ENCODE measurements around the gene SYNDIG1. TPM values are rescaled to one million over a fixed set of nuclear protein-coding genes. Genes with fewer than 3 reads are reported as not detected.

SYNDIG1 gene
- total and polyA plus RNA-seq, 2 of the 4 experiments (the other 2 are of a cell fraction) = not detected

GRCh38 chr20:24419786-24420185 is 49.6 kb upstream of the SYNDIG1 start:
- H4K8ac ChIP-seq (ENCODE audit: low read depth in 2 of 2, low read length in 2 of 2) = no peak overlapping the region
- H3K36me3 ChIP-seq (ENCODE audit: control insufficient read depth, insufficient read depth, low read length) = no peaks in the 10 kb centered on the region
- dilution Hi-C loops (cut with HindIII; ENCODE audit: low sequenced_read_pairs, unreplicated experiment) = no loop called here
- no peak overlapping the region for H2AK9ac ChIP-seq (replicated peaks; ENCODE audit: low read depth, low read length, poor library complexity)
- no peak overlapping the region for H2BK5ac ChIP-seq (ENCODE audit: low read depth, low read length, poor library complexity, severe bottlenecking)
- H3K27ac ChIP-seq (ENCODE audit: insufficient read depth, low read length) = no peak overlapping the region
- no peak overlapping the region for H4K5ac ChIP-seq (ENCODE audit: low read depth, low read length)
- no peak overlapping the region for H3K14ac ChIP-seq (replicated peaks; ENCODE audit: low read depth, low read length)
- TF ChIP-seq CTCF (conservative IDR thresholded peaks at IDR 0.05; ENCODE audit: low read depth, low read length) (no peak), MAFK (IDR thresholded peaks at IDR 0.05; ENCODE audit: low read depth, low read length) (no peak), RAD21 (IDR thresholded peaks at IDR 0.05; ENCODE audit: low read length) (no peak), MAZ (IDR thresholded peaks at IDR 0.05; ENCODE audit: borderline replicate concordance, low read depth, low read length) (no peak), SMC3 (IDR thresholded peaks at IDR 0.05; ENCODE audit: low read depth, low read length) (no peak), RFX5 (IDR thresholded peaks at IDR 0.05; ENCODE audit: low read depth, low read length) (no peak), CHD1 (IDR thresholded peaks at IDR 0.05; ENCODE audit: low read depth, low read length) (no peak)
- no peak for ATAC-seq (ENCODE audit: low read depth)
- no peak for DNase-seq
- CTCF ChIA-PET = no interaction called here
- POLR2A ChIA-PET (ENCODE audit: unreplicated experiment) = no interaction called here
- no peak overlapping the region for H4K91ac ChIP-seq (ENCODE audit: insufficient read depth, low read depth, low read length)
- H3K56ac ChIP-seq (ENCODE audit: extremely low read depth, insufficient read depth, low read length) = no peak overlapping the region
- H3K4me2 ChIP-seq (ENCODE audit: low read depth, low read length) = no peak overlapping the region
- H3K23ac ChIP-seq (ENCODE audit: low read depth, low read length) = no peak overlapping the region
- no CpG with 5 or more reads among the region's 6 CpGs for WGBS, 2 experiments (ENCODE audit: extremely low coverage in 2 of 2, insufficient read length in 1 of 2)
- intact Hi-C loops (cut with micrococcal nuclease) = no loop called here
- H3K4me3 ChIP-seq (ENCODE audit: insufficient read depth, low read depth, low read length) = no peak overlapping the region
- no peak overlapping the region for H2AK5ac ChIP-seq (ENCODE audit: low read depth, low read length)
- no peaks in the 10 kb centered on the region for H3K9me1 ChIP-seq (ENCODE audit: insufficient read depth, low read length)
- H3K4me1 ChIP-seq (ENCODE audit: control insufficient read depth, insufficient read depth, low read length) = no peaks in the 10 kb centered on the region
- no peak overlapping the region for H2BK15ac ChIP-seq (ENCODE audit: low read depth, low read length)
- no peak overlapping the region for H2AFZ ChIP-seq (replicated peaks; ENCODE audit: low read length, poor library complexity)
- in situ Hi-C loops (cut with MboI; ENCODE audit: low sequenced_read_pairs) = no loop called here
- no peak overlapping the region for H3K18ac ChIP-seq (ENCODE audit: low read depth, low read length)
- no peak overlapping the region for H3K4ac ChIP-seq (ENCODE audit: low read depth, low read length)
- no peaks in the 10 kb centered on the region for H3K27me3 ChIP-seq (ENCODE audit: control insufficient read depth, insufficient read depth, low read length)
- H2BK20ac ChIP-seq (ENCODE audit: low read depth, low read length) = no peak overlapping the region
- no peaks in the 10 kb centered on the region for H4K20me1 ChIP-seq (ENCODE audit: insufficient read depth, low read length)
- no TSS peak for BruUV-seq (replicated peaks)
- H3K79me1 ChIP-seq (ENCODE audit: low read depth in 1 of 2, low read length in 2 of 2) = no peaks in the 10 kb centered on the region
- no peak overlapping the region for H2BK120ac ChIP-seq (ENCODE audit: low read depth, low read length)
- no peak overlapping the region for H3K9ac ChIP-seq (ENCODE audit: low read depth, low read length)
- peaks cover 6% of the 10 kb centered on the region for H3K9me3 ChIP-seq (ENCODE audit: control insufficient read depth, insufficient read depth, low read length)

Data from IMR-90 (cell line).